MM.1S (cell line): ENCODE data around the gene CADPS.

Experiments
- DNase-seq: peaks from one replicate; pipeline ENCODE4 v3.0.0-alpha.2; 2015
- H2AFZ ChIP-seq: fragments of 300-600 bp; sonication (generic); 2 replicates; pipeline ENCODE4 v1.6.0; 2016; ENCODE audit warnings: antibody characterized with exemption, low read length
- H3F3A ChIP-seq: fragments of 300-600 bp; sonication (generic); 2 replicates; pipeline ENCODE4 v1.6.1; 2016; ENCODE audit warnings: mild to moderate bottlenecking, antibody characterized with exemption, low read length, moderate library complexity, mixed read lengths; ENCODE audit not compliant: insufficient read depth
- H3K27ac ChIP-seq: fragments of 300-600 bp; sonication (generic); 2 replicates; pipeline ENCODE4 v1.5.1; 2016; ENCODE audit warnings: mild to moderate bottlenecking, low read length
- H3K27me3 ChIP-seq: fragments of 300-600 bp; sonication (generic); replicated peaks from 2 replicates; pipeline ENCODE4 v1.6.0; 2016; ENCODE audit warnings: low read length; ENCODE audit not compliant: insufficient read depth
- H3K36me3 ChIP-seq: fragments of 300-600 bp; sonication (generic); replicated peaks from 2 replicates; pipeline ENCODE4 v1.6.1; 2016; ENCODE audit warnings: mild to moderate bottlenecking, low read length, mixed read lengths; ENCODE audit not compliant: insufficient read depth
- H3K4me1 ChIP-seq: fragments of 300-600 bp; sonication (generic); 2 replicates; pipeline ENCODE4 v1.6.1; 2016; ENCODE audit warnings: low read length, mixed read lengths
- H3K4me2 ChIP-seq: fragments of 300-600 bp; sonication (generic); 2 replicates; pipeline ENCODE4 v1.6.0; 2016; ENCODE audit warnings: low read depth, low read length
- H3K4me3 ChIP-seq: fragments of 300-600 bp; sonication (generic); 2 replicates; pipeline ENCODE4 v1.5.1; 2016; ENCODE audit warnings: low read length, mixed read lengths
- H3K79me2 ChIP-seq: fragments of 300-600 bp; sonication (generic); 2 replicates; pipeline ENCODE4 v1.6.1; 2016; ENCODE audit warnings: mixed run types, low read length, mixed read lengths
- H3K9ac ChIP-seq: fragments of 300-600 bp; sonication (generic); 2 replicates; pipeline ENCODE4 v1.6.1; 2016; ENCODE audit warnings: low read length, mixed read lengths
- H3K9me2 ChIP-seq: fragments of 300-600 bp; sonication (generic); replicated peaks from 2 replicates; pipeline ENCODE4 v1.6.1; 2016; ENCODE audit warnings: mild to moderate bottlenecking, low read length, mixed read lengths; ENCODE audit not compliant: insufficient read depth
- H3K9me3 ChIP-seq: fragments of 300-600 bp; sonication (generic); replicated peaks from 2 replicates; pipeline ENCODE4 v1.6.1; 2016; ENCODE audit warnings: mild to moderate bottlenecking, low read length, mixed read lengths; ENCODE audit not compliant: insufficient read depth
- H4K20me1 ChIP-seq: fragments of 300-600 bp; sonication (generic); 2 replicates; pipeline ENCODE4 v1.6.1; 2016; ENCODE audit warnings: mild to moderate bottlenecking, low read length, moderate library complexity, mixed read lengths; ENCODE audit not compliant: insufficient read depth
- CTCF ChIP-seq: fragments of 300-600 bp; sonication (generic); IDR thresholded peaks from 2 replicates; pipeline ENCODE4 v1.5.1; 2016; ENCODE audit warnings: antibody characterized with exemption, low read length, mixed read lengths
- EZH2 ChIP-seq: fragments of 300-600 bp; sonication (generic); optimal IDR thresholded peaks from 2 replicates; pipeline ENCODE3; 2017; ENCODE audit warnings: low read depth, mild to moderate bottlenecking, antibody characterized with exemption, low read length, mixed read lengths
- EZH2phosphoT487 ChIP-seq: fragments of 300-600 bp; sonication (generic); IDR thresholded peaks from 2 replicates; pipeline ENCODE4 v1.6.1; 2018; ENCODE audit warnings: antibody characterized with exemption, low read length

CADPS gene

DNA sequence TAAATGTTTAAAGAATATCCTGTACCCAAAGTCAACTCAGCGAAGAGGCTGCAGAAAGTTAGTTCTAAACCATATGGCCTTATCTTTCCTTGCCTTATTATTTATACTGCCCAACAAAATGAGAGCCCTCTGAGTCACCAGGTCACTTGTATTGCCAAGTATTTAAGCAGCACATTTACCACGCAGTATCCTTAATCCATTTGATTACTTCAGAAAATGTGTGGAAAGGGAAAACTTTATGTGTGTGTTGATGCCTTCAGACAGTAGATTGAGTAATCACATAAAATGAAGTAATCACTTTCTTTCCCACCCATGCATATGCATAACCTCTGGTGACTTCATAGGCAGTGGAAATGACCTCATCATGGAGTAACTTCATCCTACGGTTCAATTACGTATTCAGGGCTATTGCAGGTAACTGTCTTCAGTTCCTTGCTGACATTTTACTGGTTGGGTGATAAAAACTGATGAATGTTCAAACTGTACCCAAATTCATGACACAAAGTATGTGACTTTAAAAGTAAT lies 7.5 kb upstream of the CADPS start:
- no peak for DNase-seq
- Histone ChIP-seq H3K9ac (no peak overlapping the region), H3K9me3 (no peaks in the 10 kb centered on the region), H3K4me1 (no peaks in the 10 kb centered on the region), H3K4me3 (no peak overlapping the region), H3F3A (no peaks in the 10 kb centered on the region), H4K20me1 (no peaks in the 10 kb centered on the region), H3K27ac (no peak overlapping the region), H2AFZ (no peak overlapping the region), H3K9me2 (no peaks in the 10 kb centered on the region), H3K36me3 (no peaks in the 10 kb centered on the region), H3K4me2 (no peak overlapping the region), H3K79me2 (no peaks in the 10 kb centered on the region), H3K27me3 (no peaks in the 10 kb centered on the region)
- no peak for TF ChIP-seq CTCF
- no peak for TF ChIP-seq EZH2phosphoT487
- TF ChIP-seq EZH2: no peak

DNA sequence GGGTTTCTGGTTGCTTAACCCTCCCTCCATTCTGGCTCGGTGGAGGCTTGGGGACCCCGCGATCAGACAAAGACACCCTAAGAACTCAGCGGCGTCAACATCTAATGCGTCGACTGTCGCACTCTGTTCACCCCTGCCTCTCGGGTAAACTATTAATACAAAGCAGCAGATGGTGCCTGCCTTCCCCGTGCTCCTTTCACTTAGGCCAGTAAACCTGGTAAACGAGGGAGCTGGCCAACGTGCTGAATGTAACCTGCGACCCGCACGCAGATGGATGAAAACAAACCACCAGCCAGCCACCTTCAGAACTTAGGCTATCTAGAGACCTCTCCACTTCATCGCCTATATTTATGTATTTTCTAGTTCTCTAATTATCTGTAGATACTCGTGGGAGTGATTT lies 848 bp upstream of the CADPS start:
- H3K9ac ChIP-seq: no peak overlapping the region
- H2AFZ ChIP-seq: no peak overlapping the region

GRCh38 chr3:62875558-62876002 lies 364 bp upstream of the CADPS start:
- H3F3A ChIP-seq: peaks cover 3% of the 10 kb centered on the region; the same call in 1 of the 2 replicates
- H3K9me2 ChIP-seq: no peaks in the 10 kb centered on the region
- no peak for TF ChIP-seq EZH2
- no peak for TF ChIP-seq CTCF
- no peak for TF ChIP-seq EZH2phosphoT487
- no peak overlapping the region for H3K27ac ChIP-seq
- H3K4me3 ChIP-seq: no peak overlapping the region
- no peak for DNase-seq
- H4K20me1 ChIP-seq: no peaks in the 10 kb centered on the region
- no peaks in the 10 kb centered on the region for H3K27me3 ChIP-seq
- H3K36me3 ChIP-seq: no peaks in the 10 kb centered on the region
- H3K4me2 ChIP-seq: peak overlapping the region; percentile 71; the same call in 1 of the 2 replicates
- no peak overlapping the region for H2AFZ ChIP-seq
- peaks cover 5% of the 10 kb centered on the region for H3K4me1 ChIP-seq
- no peak overlapping the region for H3K9ac ChIP-seq
- H3K9me3 ChIP-seq: no peaks in the 10 kb centered on the region
- H3K79me2 ChIP-seq: no peaks in the 10 kb centered on the region

More for the DNA sequence above, 848 bp upstream of the CADPS start:
- H3K27me3 ChIP-seq: no peaks in the 10 kb centered on the region
- no peaks in the 10 kb centered on the region for H3K9me2 ChIP-seq
- H3K36me3 ChIP-seq: no peaks in the 10 kb centered on the region
- TF ChIP-seq CTCF: no peak
- no peak for TF ChIP-seq EZH2
- TF ChIP-seq EZH2phosphoT487: no peak
- H3K9me3 ChIP-seq: no peaks in the 10 kb centered on the region
- H3K4me3 ChIP-seq: no peak overlapping the region
- peaks cover 5% of the 10 kb centered on the region for H3K4me1 ChIP-seq
- H4K20me1 ChIP-seq: no peaks in the 10 kb centered on the region
- H3K4me2 ChIP-seq: peak overlapping the region; percentile 10; the same call in 1 of the 2 replicates
- no peak overlapping the region for H3K27ac ChIP-seq
- peaks cover 3% of the 10 kb centered on the region; the same call in 1 of the 2 replicates for H3F3A ChIP-seq
- H3K79me2 ChIP-seq: no peaks in the 10 kb centered on the region
- DNase-seq: peak; percentile 80
